ES-I3 (cell line): Measurements from ENCODE around the gene TMEM170A.

Experiments used
- H3K36me3 ChIP-seq: 2 replicates; pipeline ENCODE4 v1.6.1; 2013; ENCODE audit warnings: mild to moderate bottlenecking, low read length, control low read depth, moderate library complexity; ENCODE audit not compliant: insufficient read depth
- H3K4me1 ChIP-seq: 2 replicates; pipeline ENCODE4 v1.6.1; 2013; ENCODE audit warnings: mild to moderate bottlenecking, control low read depth, low read length; ENCODE audit not compliant: insufficient read depth
- H3K9ac ChIP-seq: 2 replicates; pipeline ENCODE4 v1.6.1; 2013; ENCODE audit warnings: low read depth, mild to moderate bottlenecking, low read length, moderate library complexity
- H3K9me3 ChIP-seq: 2 replicates; pipeline ENCODE4 v1.6.1; 2013; ENCODE audit warnings: mild to moderate bottlenecking, low read length, moderate library complexity; ENCODE audit not compliant: control insufficient read depth, insufficient read depth

TMEM170A gene

DNA sequence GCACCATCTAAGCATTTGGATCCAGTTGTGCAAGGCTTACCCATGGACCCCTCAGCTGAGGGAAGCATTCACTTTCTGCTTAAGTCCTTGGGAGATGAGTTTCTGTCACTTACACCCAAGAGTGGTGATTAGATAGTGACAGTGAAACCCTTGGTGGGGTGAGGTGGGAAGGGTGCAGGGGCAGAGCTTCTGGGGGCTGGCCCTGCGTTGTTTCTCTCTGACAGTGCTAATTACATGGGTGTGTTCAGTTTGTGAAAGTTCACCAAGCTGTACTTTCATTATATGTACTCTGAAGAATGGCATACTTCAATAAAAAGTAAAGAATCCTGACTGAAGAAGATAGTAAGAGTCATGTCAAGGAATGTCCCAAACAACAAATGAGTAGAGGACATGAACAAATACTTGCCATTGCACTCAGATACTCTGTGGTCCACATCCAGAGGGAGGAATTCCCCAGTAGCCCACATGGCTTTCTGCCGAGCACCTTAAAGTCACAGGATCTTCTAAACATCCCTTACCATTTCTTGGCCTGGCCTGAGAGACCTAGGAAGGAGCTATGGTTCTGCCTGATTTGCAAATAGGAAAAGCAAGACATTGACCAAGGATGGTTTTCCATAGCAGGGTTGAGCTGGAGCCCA lies 22.3 kb upstream of the TMEM170A start:
- 0 out of 2 replicates have a peak, but pooled peaks cover 4% of the 10 kb centered on the region for H3K4me1 ChIP-seq

DNA sequence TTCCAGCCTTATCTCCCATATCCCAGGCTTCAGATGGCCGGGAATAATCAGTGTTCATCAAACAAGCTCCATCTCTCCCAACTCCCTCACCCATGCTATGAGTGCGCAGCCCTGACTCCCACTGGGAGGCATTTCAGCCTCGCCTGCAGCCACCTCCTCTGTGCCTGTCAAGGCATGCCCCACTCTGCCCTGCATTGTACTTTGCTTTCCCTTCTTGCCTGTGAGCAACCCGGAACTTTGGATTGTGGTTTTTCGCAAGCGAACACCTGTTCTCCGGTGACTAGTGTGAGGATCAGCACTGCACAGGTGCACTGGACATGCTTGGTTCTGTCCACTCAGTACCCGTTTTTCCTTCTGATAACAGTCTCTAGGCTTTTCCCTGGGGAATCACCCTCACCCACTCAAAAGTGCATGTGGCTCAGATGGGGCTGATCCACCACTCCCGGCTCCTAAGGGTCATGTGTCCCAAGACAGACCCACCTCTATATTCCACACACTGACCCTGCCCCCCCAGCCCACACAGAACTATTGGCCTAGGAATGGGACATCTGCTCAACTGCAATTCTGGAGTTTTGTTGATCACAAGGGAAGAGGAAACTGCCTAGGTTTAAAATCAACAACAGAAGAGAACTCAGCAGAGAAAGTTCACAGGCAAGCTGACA lies 21.7 kb upstream of the TMEM170A start:
- H3K36me3 ChIP-seq, result no peaks in the 10 kb centered on the region; the same call in 1 of the 2 replicates
- H3K4me1 ChIP-seq, result 0 out of 2 replicates have a peak, but pooled peaks cover 4% of the 10 kb centered on the region
- H3K9me3 ChIP-seq, result no peaks in the 10 kb centered on the region
- H3K9ac ChIP-seq, result no peak overlapping the region

More for the DNA sequence above, 22.3 kb upstream of the TMEM170A start:
- Histone ChIP-seq H3K9me3 (no peaks in the 10 kb centered on the region), H3K9ac (no peak overlapping the region), H3K36me3 (no peaks in the 10 kb centered on the region; the same call in 1 of the 2 replicates)

DNA sequence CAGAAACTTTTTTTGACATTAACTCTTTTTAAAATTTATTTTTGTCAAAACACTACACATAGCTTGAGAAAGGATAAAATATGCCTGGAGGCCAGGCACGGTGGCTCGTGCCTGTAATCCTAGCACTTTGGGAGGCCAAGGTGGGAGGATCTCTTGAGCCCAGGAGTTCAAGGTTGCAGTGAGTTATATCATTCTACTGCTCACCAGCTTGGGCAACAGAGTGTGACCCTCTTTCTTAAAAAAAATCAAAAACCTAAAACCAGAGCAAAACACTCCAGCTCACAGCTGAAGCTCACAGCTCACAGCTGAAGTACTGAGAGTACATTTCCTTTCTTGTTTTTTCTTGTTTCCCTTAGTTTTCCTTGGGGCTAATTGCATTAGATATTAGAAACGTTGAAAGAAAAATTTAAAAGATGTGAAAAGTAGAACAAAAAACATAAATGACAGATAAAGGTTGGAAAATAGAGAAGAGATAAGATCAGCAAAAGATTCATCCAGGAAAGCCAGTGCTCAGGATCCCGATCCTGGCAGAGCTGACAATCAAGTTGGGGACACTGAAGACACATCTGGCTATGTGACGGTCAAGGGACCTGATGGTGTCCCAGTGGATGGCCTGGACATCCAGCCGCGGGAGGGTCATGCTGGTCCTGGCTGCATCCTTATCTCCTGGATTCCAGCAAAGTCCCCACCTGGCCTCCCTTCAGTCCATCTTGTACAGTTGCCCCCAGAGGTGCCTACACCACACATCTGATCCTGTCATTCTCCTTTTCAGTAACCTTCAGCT lies 20.9 kb upstream of the TMEM170A start:
- H3K4me1 ChIP-seq, result 0 out of 2 replicates have a peak, but pooled peaks cover 4% of the 10 kb centered on the region
- no peaks in the 10 kb centered on the region; the same call in 1 of the 2 replicates for H3K36me3 ChIP-seq
- no peaks in the 10 kb centered on the region for H3K9me3 ChIP-seq
- H3K9ac ChIP-seq, result no peak overlapping the region

- no peak overlapping the region for H3K9ac ChIP-seq
- peaks cover 4% of the 10 kb centered on the region; the same call in 1 of the 2 replicates for H3K36me3 ChIP-seq
- no peaks in the 10 kb centered on the region for H3K9me3 ChIP-seq
- H3K4me1 ChIP-seq, result 0 out of 2 replicates have a peak, but pooled peaks cover 4% of the 10 kb centered on the region
Measured at GRCh38 chr16:75483222-75483621, 18.7 kb upstream of the TMEM170A start.

- no peak overlapping the region for H3K9ac ChIP-seq
- H3K9me3 ChIP-seq, result no peaks in the 10 kb centered on the region
- peaks cover 4% of the 10 kb centered on the region; the same call in 1 of the 2 replicates for H3K36me3 ChIP-seq
- 0 out of 2 replicates have a peak, but pooled peaks cover 4% of the 10 kb centered on the region for H3K4me1 ChIP-seq
Measured at GRCh38 chr16:75482434-75483205, 18.1 kb upstream of the TMEM170A start.

DNA sequence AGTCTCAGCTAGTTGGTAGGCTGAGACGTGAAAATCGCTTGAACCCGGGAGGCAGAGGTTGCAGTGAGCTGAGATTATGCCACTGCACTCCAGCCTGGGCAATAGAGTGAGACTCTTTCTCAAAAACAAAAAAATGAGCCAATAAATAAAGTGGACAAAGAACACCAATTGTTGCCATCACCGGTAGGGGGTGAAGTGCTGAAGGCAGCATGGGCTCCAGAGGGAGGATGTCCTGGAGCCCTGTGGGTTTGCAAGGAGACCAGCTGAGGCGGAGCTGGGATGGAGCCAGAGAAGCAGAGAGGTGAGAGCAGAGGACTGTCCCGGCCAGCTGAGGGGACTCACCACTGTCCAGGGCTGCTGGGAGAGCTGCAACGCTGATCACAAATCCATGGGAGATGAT lies 17.0 kb upstream of the TMEM170A start:
- H3K9me3 ChIP-seq, result no peaks in the 10 kb centered on the region
- H3K36me3 ChIP-seq, result peaks cover 4% of the 10 kb centered on the region; the same call in 1 of the 2 replicates
- H3K4me1 ChIP-seq, result peaks cover 9% of the 10 kb centered on the region; the same call in 1 of the 2 replicates
- H3K9ac ChIP-seq, result no peak overlapping the region

DNA sequence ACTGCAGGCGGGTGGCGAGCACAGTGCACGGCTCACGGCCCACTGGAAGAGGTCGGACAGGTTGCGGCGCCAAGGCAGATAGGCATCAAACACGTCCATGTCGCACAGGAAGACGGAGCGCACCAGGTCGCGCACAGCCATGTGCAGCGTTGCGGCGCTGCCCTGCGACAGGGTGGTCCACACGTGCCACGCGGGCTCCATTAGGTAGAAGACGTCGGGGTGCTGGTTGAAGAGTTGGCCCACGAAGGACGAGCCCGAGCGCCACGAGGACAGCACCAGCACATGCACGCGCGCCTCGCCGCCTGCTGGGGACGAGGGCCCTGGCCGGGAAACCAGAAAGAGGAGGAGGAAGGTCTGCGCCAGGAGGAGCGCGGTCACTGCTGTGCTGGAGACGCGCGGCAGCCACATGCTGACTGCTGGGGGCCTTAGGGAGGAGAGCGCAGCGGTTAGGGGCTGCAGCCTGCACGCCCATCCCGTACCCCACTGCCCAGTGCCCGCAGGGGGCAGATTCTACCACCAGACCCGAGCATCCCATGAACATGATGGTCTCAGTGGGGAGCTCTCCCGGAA lies 15.0 kb upstream of the TMEM170A start:
- Histone ChIP-seq H3K9ac (no peak overlapping the region), H3K4me1 (peaks cover 5% of the 10 kb centered on the region; the same call in 1 of the 2 replicates), H3K9me3 (no peaks in the 10 kb centered on the region), H3K36me3 (peaks cover 4% of the 10 kb centered on the region; the same call in 1 of the 2 replicates)

DNA sequence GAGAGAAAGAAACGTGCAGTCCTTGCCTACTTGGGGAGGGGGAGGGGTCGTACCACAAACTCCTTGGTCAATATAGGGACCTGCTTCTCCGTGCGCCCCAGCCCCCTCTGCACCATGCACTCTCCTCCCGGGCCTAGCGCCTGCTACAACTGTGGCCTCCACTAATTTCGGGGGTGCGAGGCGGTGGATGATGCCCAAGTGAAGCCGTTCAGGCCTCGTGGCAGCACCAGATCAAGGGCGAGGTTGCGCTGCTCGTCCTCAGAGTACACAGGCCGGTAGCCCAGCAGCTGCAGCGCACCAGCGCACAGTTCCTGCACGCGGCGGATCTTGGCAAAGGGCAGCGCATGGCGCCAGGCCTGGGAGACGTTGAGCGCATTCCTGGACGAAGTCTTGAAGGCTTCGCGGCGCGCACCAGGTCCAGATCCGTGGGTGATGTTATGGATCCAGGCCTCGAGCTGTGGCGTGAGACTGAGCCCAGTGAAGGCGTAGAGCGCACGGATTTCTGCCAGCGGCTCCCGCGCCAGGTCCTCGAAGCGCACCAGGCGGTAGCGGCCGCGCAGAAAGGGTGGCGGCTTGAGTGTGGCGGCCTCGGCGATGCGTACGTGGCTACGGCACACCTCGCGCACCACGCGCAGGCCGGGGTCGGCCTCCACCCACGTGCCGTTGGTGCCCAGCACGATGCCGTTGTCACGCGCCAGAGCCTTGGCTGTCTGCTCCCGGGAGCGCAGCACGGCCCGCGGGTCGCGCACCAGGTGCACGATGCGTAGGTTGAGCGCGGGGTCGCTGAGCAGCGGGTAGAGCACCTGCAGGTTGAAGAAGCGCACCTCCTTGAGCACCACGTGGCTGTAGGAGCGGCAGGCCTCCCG lies 14.2 kb upstream of the TMEM170A start:
- H3K9ac ChIP-seq, result no peak overlapping the region
- H3K9me3 ChIP-seq, result no peaks in the 10 kb centered on the region
- peaks cover 4% of the 10 kb centered on the region; the same call in 1 of the 2 replicates for H3K36me3 ChIP-seq
- H3K4me1 ChIP-seq, result peaks cover 5% of the 10 kb centered on the region; the same call in 1 of the 2 replicates

DNA sequence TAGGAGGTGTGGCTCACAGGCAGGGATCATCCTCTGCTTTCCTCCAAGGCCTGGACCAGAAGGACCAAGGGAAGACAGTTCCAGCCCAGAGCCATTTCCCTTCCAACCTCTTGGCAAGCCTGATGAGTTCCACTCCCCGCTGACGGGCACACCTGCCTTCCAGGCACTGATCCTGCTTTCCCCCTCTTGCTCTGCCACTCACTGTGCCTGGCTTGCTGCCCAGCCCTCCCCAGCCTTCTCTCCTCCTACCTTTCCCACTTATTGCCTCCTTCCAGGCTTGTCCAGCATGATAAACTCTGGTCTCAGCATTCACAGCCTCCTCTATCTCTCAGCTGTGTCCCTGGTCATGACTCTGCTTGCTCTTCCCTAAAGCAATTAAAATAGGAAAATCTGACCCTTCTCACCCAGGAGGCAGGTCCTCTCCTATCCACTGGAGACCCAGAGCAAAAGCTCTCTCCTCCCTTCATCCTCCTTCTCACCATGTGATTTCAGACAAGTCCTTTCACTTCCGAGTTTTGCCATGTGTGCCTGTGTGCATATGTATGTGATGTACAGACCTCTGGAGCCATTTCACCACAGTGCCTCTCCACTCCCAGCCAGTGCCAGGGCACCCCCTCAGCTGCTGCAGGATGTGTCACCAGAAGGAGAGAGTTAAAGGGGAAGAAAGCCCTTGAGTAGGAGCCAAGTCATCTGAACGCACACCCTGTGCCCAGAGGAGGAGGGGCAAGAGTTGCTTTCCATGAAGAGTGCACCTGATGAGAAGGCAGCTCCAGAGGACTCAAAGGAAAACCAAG lies 13.4 kb upstream of the TMEM170A start:
- peaks cover 4% of the 10 kb centered on the region; the same call in 1 of the 2 replicates for H3K36me3 ChIP-seq
- no peak overlapping the region for H3K9ac ChIP-seq
- H3K9me3 ChIP-seq, result no peaks in the 10 kb centered on the region
- peaks cover 5% of the 10 kb centered on the region; the same call in 1 of the 2 replicates for H3K4me1 ChIP-seq

- H3K36me3 ChIP-seq, result peaks cover 4% of the 10 kb centered on the region; the same call in 1 of the 2 replicates
- H3K4me1 ChIP-seq, result peaks cover 14% of the 10 kb centered on the region; the same call in 1 of the 2 replicates
- H3K9me3 ChIP-seq, result no peaks in the 10 kb centered on the region
- H3K9ac ChIP-seq, result no peak overlapping the region
Measured at GRCh38 chr16:75476817-75477216, 12.3 kb upstream of the TMEM170A start.

DNA sequence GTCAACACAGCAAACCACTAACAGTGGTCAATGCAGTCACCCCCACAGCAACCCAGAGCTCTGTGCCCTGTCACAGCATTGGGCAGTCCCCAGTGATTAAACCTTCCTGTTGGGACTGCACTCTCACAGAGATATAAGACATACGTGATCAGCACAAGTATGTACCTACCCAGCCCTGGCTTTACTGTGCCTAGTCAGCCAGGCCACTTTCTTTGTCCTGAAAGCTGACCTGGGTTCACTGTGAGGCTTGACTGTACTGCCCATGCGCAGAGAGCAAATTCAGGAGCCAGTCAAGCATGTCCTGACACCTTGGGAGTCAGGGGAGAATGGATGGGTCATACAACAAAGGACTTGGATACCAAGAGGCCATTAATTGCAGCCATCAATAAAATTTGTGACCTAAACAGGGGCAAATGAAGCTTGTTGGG lies 10.9 kb upstream of the TMEM170A start:
- Histone ChIP-seq H3K4me1 (peaks cover 20% of the 10 kb centered on the region), H3K9me3 (no peaks in the 10 kb centered on the region), H3K9ac (no peak overlapping the region), H3K36me3 (peaks cover 4% of the 10 kb centered on the region; the same call in 1 of the 2 replicates)
